Measurements from ENCODE around the gene IRS2. TPM values are rescaled to one million over a fixed set of nuclear protein-coding genes. Genes with fewer than 3 reads are reported as not detected.

Gene IRS2
- total RNA-seq, 1 donor from 2014 or later, result 20.1 TPM

DNA sequence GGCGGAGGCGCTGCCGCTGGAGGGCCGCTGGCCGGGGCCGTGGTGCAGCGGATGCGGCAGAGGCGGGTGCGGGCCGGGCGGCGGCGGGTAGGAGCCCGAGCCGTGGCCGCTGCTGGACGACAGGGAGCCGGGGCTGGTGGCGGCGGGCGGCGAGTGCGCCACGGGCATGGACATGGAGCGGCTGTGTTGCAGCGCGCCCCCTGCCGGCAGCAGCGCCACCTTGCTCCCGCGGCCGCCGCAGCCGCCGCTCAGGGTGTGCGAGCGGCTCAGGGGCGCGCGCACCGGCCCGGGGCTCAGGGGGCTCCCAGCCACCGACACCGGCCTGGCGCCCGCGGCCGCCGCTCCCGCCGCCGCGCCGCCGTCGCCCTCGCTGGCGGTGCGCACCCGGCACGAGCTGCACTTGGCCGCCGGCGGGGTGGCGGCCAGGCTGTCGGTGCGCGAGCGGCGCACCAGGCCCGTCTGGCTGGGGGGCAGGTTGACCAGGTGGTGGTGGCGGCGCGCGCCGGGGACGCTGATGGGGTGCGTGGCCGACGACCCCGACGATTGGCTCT is 1.7 kb downstream of the IRS2 start:
- H3K9me3 Mint-ChIP-seq (ENCODE audit: unreplicated experiment), result no peaks in the 10 kb centered on the region
- H3K36me3 Mint-ChIP-seq (ENCODE audit: low read depth, unreplicated experiment), result peaks cover 4% of the 10 kb centered on the region
- H3K4me3 Mint-ChIP-seq (ENCODE audit: unreplicated experiment), result peak overlapping the region; percentile 82
- peak overlapping the region; percentile 18 for H3K27ac Mint-ChIP-seq (ENCODE audit: unreplicated experiment)
- peaks cover 52% of the 10 kb centered on the region for H3K79me2 ChIP-seq (ENCODE audit: insufficient read depth, low read length)
- FAIRE-seq (no peak), DNase-seq (ENCODE audit: low read depth) (peak; percentile 40)
- no peaks in the 10 kb centered on the region for H3K27me3 ChIP-seq (ENCODE audit: insufficient read depth, low read length)
- H3K4me1 Mint-ChIP-seq (ENCODE audit: low read depth, unreplicated experiment), result peaks cover 14% of the 10 kb centered on the region
- H3K9me3 ChIP-seq (ENCODE audit: insufficient read depth, low read depth, low read length), result no peaks in the 10 kb centered on the region
- H2AFZ ChIP-seq (ENCODE audit: low read depth, low read length), result peak overlapping the region; percentile 34
- H3K4me3 ChIP-seq (ENCODE audit: insufficient read depth, low read depth, low read length), result peak overlapping the region; percentile 69
- peaks cover 20% of the 10 kb centered on the region for H3K4me1 ChIP-seq (ENCODE audit: insufficient read depth, low read length)
- H3K36me3 ChIP-seq (ENCODE audit: insufficient read depth, low read length), result no peaks in the 10 kb centered on the region
- peaks cover 26% of the 10 kb centered on the region for H4K20me1 ChIP-seq (ENCODE audit: insufficient read depth, low read length)
- H3K27ac ChIP-seq (ENCODE audit: low read depth, low read length), result peak overlapping the region; percentile 18
- TF ChIP-seq, protein P1, sequence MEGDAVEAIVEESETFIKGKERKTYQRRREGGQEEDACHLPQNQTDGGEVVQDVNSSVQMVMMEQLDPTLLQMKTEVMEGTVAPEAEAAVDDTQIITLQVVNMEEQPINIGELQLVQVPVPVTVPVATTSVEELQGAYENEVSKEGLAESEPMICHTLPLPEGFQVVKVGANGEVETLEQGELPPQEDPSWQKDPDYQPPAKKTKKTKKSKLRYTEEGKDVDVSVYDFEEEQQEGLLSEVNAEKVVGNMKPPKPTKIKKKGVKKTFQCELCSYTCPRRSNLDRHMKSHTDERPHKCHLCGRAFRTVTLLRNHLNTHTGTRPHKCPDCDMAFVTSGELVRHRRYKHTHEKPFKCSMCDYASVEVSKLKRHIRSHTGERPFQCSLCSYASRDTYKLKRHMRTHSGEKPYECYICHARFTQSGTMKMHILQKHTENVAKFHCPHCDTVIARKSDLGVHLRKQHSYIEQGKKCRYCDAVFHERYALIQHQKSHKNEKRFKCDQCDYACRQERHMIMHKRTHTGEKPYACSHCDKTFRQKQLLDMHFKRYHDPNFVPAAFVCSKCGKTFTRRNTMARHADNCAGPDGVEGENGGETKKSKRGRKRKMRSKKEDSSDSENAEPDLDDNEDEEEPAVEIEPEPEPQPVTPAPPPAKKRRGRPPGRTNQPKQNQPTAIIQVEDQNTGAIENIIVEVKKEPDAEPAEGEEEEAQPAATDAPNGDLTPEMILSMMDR (IDR thresholded peaks at IDR 0.05; ENCODE audit: insufficient read depth, low read depth, low read length), result no peak
- TF ChIP-seq EZH2 (IDR thresholded peaks at IDR 0.05; ENCODE audit: insufficient read depth, low read length), result no peak
- peak overlapping the region; percentile 84 for H3K9ac ChIP-seq (ENCODE audit: low read length)
- H3K27me3 Mint-ChIP-seq (ENCODE audit: low read depth, unreplicated experiment), result no peaks in the 10 kb centered on the region
- peak overlapping the region; percentile 91 for H3K4me2 ChIP-seq (ENCODE audit: low read length)

DNA sequence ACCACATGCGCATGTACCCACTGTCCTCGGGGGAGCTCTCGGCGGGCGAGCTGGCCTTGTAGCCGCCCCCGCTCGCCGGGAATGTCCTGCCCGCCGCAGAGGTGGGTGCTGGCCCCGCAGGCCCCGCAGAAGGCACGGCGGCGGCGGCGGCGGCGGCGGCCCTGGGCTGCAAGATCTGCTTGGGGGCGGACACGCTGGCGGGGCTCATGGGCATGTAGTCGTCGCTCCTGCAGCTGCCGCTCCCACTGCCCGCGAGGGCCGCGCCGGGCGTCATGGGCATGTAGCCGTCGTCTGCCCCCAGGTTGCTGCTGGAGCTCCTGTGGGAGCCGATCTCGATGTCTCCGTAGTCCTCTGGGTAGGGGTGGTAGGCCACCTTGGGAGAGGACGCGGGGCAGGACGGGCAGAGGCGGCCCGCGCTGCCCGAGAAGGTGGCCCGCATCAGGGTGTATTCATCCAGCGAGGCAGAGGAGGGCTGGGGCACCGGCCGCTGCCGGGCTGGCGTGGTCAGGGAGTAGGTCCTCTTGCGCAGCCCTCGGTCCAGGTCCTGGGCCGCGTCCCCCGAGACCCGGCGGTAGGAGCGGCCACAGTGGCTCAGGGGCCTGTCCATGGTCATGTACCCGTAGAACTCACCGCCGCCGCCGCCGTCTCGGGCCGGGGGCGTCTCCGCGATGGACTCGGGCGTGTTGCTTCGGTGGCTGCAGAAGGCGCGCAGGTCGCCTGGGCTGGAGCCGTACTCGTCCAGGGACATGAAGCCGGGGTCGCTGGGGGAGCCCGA is 2.4 kb downstream of the IRS2 start:
- no peaks in the 10 kb centered on the region for H3K27me3 Mint-ChIP-seq (ENCODE audit: low read depth, unreplicated experiment)
- peaks cover 4% of the 10 kb centered on the region for H3K36me3 Mint-ChIP-seq (ENCODE audit: low read depth, unreplicated experiment)
- Histone ChIP-seq H3K4me3 (ENCODE audit: insufficient read depth, low read depth, low read length) (peak overlapping the region; percentile 49), H3K36me3 (ENCODE audit: insufficient read depth, low read length) (no peaks in the 10 kb centered on the region), H3K9ac (ENCODE audit: low read length) (peak overlapping the region; percentile 66), H3K4me1 (ENCODE audit: insufficient read depth, low read length) (peaks cover 27% of the 10 kb centered on the region), H3K4me2 (ENCODE audit: low read length) (peak overlapping the region; percentile 91), H3K79me2 (ENCODE audit: insufficient read depth, low read length) (peaks cover 59% of the 10 kb centered on the region), H4K20me1 (ENCODE audit: insufficient read depth, low read length) (peaks cover 30% of the 10 kb centered on the region), H3K27ac (ENCODE audit: low read depth, low read length) (peak overlapping the region; percentile 18), H3K9me3 (ENCODE audit: insufficient read depth, low read depth, low read length) (no peaks in the 10 kb centered on the region), H2AFZ (ENCODE audit: low read depth, low read length) (no peak overlapping the region), H3K27me3 (ENCODE audit: insufficient read depth, low read length) (no peaks in the 10 kb centered on the region)
- peaks cover 21% of the 10 kb centered on the region for H3K4me1 Mint-ChIP-seq (ENCODE audit: low read depth, unreplicated experiment)
- H3K9me3 Mint-ChIP-seq (ENCODE audit: unreplicated experiment), result no peaks in the 10 kb centered on the region
- TF ChIP-seq EZH2 (IDR thresholded peaks at IDR 0.05; ENCODE audit: insufficient read depth, low read length), result no peak
- TF ChIP-seq, protein P1 (IDR thresholded peaks at IDR 0.05; ENCODE audit: insufficient read depth, low read depth, low read length), result no peak
- DNase-seq (ENCODE audit: low read depth) (no peak), FAIRE-seq (no peak)
- H3K4me3 Mint-ChIP-seq (ENCODE audit: unreplicated experiment), result peak overlapping the region; percentile 83
- H3K27ac Mint-ChIP-seq (ENCODE audit: unreplicated experiment), result no peak overlapping the region

DNA sequence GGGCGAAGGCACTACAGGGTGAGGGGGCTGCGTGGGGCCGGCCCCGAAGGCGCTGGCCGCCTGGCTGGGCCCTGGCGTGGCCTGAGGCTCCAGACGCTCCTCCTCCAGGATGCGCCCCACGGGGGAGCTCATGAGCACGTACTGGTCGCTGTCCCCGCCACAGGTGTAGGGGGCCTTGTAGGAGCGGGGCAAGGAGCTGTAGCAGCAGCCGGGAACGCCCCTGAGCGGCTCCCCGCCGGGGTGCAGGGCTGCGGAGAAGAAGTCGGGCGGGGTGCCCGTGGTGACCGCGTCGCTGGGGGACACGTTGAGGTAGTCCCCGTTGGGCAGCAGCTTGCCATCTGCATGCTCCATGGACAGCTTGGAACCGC is 3.0 kb downstream of the IRS2 start:
- Mint-ChIP-seq H3K27me3 (ENCODE audit: low read depth, unreplicated experiment) (no peaks in the 10 kb centered on the region), H3K27ac (ENCODE audit: unreplicated experiment) (no peak overlapping the region), H3K4me3 (ENCODE audit: unreplicated experiment) (no peak overlapping the region), H3K36me3 (ENCODE audit: low read depth, unreplicated experiment) (peaks cover 4% of the 10 kb centered on the region), H3K9me3 (ENCODE audit: unreplicated experiment) (no peaks in the 10 kb centered on the region), H3K4me1 (ENCODE audit: low read depth, unreplicated experiment) (peaks cover 25% of the 10 kb centered on the region)
- H3K79me2 ChIP-seq (ENCODE audit: insufficient read depth, low read length), result peaks cover 64% of the 10 kb centered on the region
- TF ChIP-seq EZH2 (IDR thresholded peaks at IDR 0.05; ENCODE audit: insufficient read depth, low read length), result no peak
- TF ChIP-seq, protein P1 (IDR thresholded peaks at IDR 0.05; ENCODE audit: insufficient read depth, low read depth, low read length), result no peak
- H3K4me1 ChIP-seq (ENCODE audit: insufficient read depth, low read length), result peaks cover 30% of the 10 kb centered on the region
- H3K4me2 ChIP-seq (ENCODE audit: low read length), result peak overlapping the region; percentile 91
- DNase-seq (ENCODE audit: low read depth) (no peak), FAIRE-seq (no peak)
- no peaks in the 10 kb centered on the region for H3K36me3 ChIP-seq (ENCODE audit: insufficient read depth, low read length)
- H3K9ac ChIP-seq (ENCODE audit: low read length), result no peak overlapping the region
- H3K27ac ChIP-seq (ENCODE audit: low read depth, low read length), result no peak overlapping the region
- no peak overlapping the region for H2AFZ ChIP-seq (ENCODE audit: low read depth, low read length)
- H3K27me3 ChIP-seq (ENCODE audit: insufficient read depth, low read length), result no peaks in the 10 kb centered on the region
- H3K9me3 ChIP-seq (ENCODE audit: insufficient read depth, low read depth, low read length), result no peaks in the 10 kb centered on the region
- peaks cover 30% of the 10 kb centered on the region for H4K20me1 ChIP-seq (ENCODE audit: insufficient read depth, low read length)
- no peak overlapping the region for H3K4me3 ChIP-seq (ENCODE audit: insufficient read depth, low read depth, low read length)

Data from astrocyte (in vitro differentiated cells and primary cell).